ENCODE data around the gene COX17. TPM values are rescaled to one million over a fixed set of nuclear protein-coding genes. Genes with fewer than 3 reads are reported as not detected.

Gene COX17
- total RNA-seq, 5 donors from 2014 or later (not counting 1 experiment from before 2014, with no cell fraction given) = 20.5 to 33.1 (median 30.6) TPM

- H3K27ac Mint-ChIP-seq = no peak overlapping the region
- no peaks in the 10 kb centered on the region for H3K27me3 Mint-ChIP-seq
- H3K4me3 Mint-ChIP-seq = no peak overlapping the region
- H3K4me1 Mint-ChIP-seq = peaks cover 0 to 18% (median 5%) of the 10 kb centered on the region in 3 donors
- no peak for ATAC-seq (replicated peaks in 1 of 4)
- H3K9me3 Mint-ChIP-seq = no peaks in the 10 kb centered on the region
- Histone ChIP-seq H3K9me3 (no peaks in the 10 kb centered on the region), H3K4me1 (ENCODE audit: control insufficient read depth in 1 of 2, extremely low read depth in 1 of 2, insufficient read depth in 2 of 2, low read length in 2 of 2) (peaks cover 0 to 4% of the 10 kb centered on the region in 2 experiments), H3K27ac (ENCODE audit: low read length) (no peak overlapping the region), H3K4me3 (ENCODE audit: control insufficient read depth in 1 of 2, extremely low read depth in 1 of 2, low read length in 1 of 2) (no peak overlapping the region), H3K27me3 (replicated peaks in 1 of 2; ENCODE audit: control insufficient read depth in 2 of 2, extremely low read depth in 1 of 2, insufficient read depth in 2 of 2, low read length in 1 of 2) (no peaks in the 10 kb centered on the region), H3K36me3 (ENCODE audit: control insufficient read depth in 2 of 2, extremely low read depth in 1 of 2, insufficient read depth in 1 of 2, low read length in 1 of 2) (peaks cover 0 to 3% of the 10 kb centered on the region in 2 donors)
- ChIA-PET POLR2A (interaction anchor here in 1 of 2 donors (0.7 kb wide), 1 partner anchor 331 kb away, joined by 18 read pairs; no protein-coding TSS in a partner anchor), CTCF (no interaction called here)
- no CpG with 5 or more reads among the region's 2 CpGs for whole genome bisulfite sequencing (ENCODE audit: insufficient coverage)
- DNase-seq = no peak
- peaks cover 47% of the 10 kb centered on the region for H3K36me3 Mint-ChIP-seq
These were observed 35.8 kb downstream of the COX17 start for GRCh38 chr3:119641416-119641815.

GRCh38 chr3:119639494-119640350 lies 37.5 kb downstream of the COX17 start:
- WGBS (ENCODE audit: insufficient coverage) = no CpG with 5 or more reads among the region's 2 CpGs
- peaks cover 0 to 18% (median 5%) of the 10 kb centered on the region in 3 donors for H3K4me1 Mint-ChIP-seq
- Histone ChIP-seq H3K4me3 (ENCODE audit: control insufficient read depth in 1 of 2, extremely low read depth in 1 of 2, low read length in 1 of 2) (no peak overlapping the region), H3K27ac (ENCODE audit: low read length) (no peak overlapping the region), H3K27me3 (replicated peaks in 1 of 2; ENCODE audit: control insufficient read depth in 2 of 2, extremely low read depth in 1 of 2, insufficient read depth in 2 of 2, low read length in 1 of 2) (no peaks in the 10 kb centered on the region), H3K4me1 (ENCODE audit: control insufficient read depth in 1 of 2, extremely low read depth in 1 of 2, insufficient read depth in 2 of 2, low read length in 2 of 2) (peaks cover 0 to 4% of the 10 kb centered on the region in 2 experiments), H3K9me3 (no peaks in the 10 kb centered on the region), H3K36me3 (ENCODE audit: control insufficient read depth in 2 of 2, extremely low read depth in 1 of 2, insufficient read depth in 1 of 2, low read length in 1 of 2) (peaks cover 0 to 3% of the 10 kb centered on the region in 2 donors)
- ATAC-seq (replicated peaks in 1 of 4) = no peak
- H3K36me3 Mint-ChIP-seq = peaks cover 38% of the 10 kb centered on the region
- H3K4me3 Mint-ChIP-seq = no peak overlapping the region
- CTCF ChIA-PET = no interaction called here
- H3K9me3 Mint-ChIP-seq = no peaks in the 10 kb centered on the region
- POLR2A ChIA-PET = no interaction called here
- H3K27ac Mint-ChIP-seq = no peak overlapping the region
- DNase-seq = no peak
- no peaks in the 10 kb centered on the region for H3K27me3 Mint-ChIP-seq

DNA sequence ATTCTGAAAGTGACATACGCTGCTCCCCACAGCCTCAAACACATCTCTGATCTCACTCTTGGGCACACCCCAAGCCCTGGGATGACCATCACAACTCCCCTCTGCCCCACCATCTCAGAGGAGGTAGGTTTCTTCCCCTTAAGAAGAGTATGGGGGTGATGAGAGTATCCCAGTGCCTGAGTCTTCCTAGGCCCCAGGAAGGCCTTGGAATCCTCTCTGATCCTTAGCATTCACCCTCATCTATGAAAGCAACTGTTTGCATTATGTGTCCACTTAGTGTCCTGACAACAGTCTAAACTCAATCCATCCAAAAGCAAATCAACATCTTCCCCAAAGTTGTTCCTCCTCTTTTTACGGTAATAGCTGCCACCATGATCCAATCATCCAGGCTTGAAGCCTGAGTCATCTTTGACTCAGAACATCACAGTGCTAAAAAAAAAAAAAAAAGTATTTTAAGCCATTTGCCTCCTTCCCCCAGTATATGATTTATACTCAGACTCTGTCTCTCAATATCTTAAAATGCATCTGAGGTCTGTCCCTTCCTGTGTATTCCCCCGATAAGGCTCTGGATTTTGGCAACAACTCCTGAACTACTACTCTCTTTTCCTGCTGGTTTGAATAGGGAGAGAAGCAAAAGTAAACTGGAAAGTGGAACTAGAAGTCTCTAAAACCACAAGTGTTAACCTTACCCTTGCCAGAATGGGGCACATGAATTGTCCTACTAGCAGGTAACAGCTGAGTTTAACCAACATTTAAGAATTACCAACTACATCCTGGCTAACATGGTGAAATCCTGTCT lies 39.3 kb downstream of the COX17 start:
- ChIA-PET CTCF (interaction anchor here in 1 of 2 donors (0.7 kb wide), 1 partner anchor 45 kb away, joined by 7 read pairs; no protein-coding TSS in a partner anchor), POLR2A (no interaction called here)
- Histone ChIP-seq H3K4me3 (ENCODE audit: control insufficient read depth in 1 of 2, extremely low read depth in 1 of 2, low read length in 1 of 2) (no peak overlapping the region), H3K36me3 (ENCODE audit: control insufficient read depth in 2 of 2, extremely low read depth in 1 of 2, insufficient read depth in 1 of 2, low read length in 1 of 2) (peaks cover 0 to 3% of the 10 kb centered on the region in 2 donors), H3K27me3 (replicated peaks in 1 of 2; ENCODE audit: control insufficient read depth in 2 of 2, extremely low read depth in 1 of 2, insufficient read depth in 2 of 2, low read length in 1 of 2) (no peaks in the 10 kb centered on the region), H3K27ac (ENCODE audit: low read length) (no peak overlapping the region), H3K9me3 (no peaks in the 10 kb centered on the region), H3K4me1 (ENCODE audit: control insufficient read depth in 1 of 2, extremely low read depth in 1 of 2, insufficient read depth in 2 of 2, low read length in 2 of 2) (peaks cover 0 to 4% of the 10 kb centered on the region in 2 experiments)
- Mint-ChIP-seq H3K27ac (peak overlapping the region in 1 of 2 donors; percentile 21), H3K4me1 (peaks cover 0 to 18% (median 5%) of the 10 kb centered on the region in 3 donors), H3K9me3 (no peaks in the 10 kb centered on the region), H3K27me3 (no peaks in the 10 kb centered on the region), H3K36me3 (peaks cover 27% of the 10 kb centered on the region), H3K4me3 (no peak overlapping the region)
- DNase-seq = no peak
- ATAC-seq (replicated peaks in 1 of 4) = peak in 1 of 4 experiments; percentile 18
- 83% methylated on average over 1 of the region's 3 CpGs for WGBS (ENCODE audit: insufficient coverage)

DNA sequence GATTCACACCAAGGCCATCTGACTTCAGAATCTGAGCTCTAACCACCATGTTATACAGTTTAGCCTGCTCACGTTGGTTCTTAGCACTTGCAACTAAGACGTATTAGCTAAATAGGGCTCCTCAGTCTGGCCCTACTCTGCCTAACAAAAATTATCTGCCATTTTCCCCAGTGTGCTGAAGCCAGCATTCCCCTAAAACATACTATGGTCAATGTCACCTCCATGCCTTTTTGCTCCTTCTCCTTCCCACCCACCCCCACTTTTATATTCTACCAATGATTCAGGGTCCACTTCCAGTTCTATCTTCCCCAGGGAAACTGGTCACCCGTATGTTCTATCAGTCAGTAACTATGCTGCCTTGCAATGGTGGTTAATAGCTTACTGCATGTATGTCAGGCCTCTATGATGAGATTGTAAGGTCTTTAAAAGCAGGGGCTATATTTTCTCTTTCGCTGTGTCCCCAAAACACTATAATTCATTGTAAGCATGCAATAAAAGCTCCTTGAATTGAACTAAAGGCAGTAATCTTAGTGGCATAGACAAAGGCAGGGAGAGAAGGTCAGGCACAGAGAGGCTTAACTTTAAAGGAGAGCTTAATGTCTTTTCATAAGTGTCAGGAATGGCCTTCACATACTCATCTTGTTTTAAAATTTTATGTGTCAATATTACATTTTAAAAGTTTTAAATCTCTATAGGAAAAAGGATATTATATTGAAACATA lies 40.2 kb downstream of the COX17 start:
- peaks cover 0 to 4% of the 10 kb centered on the region in 2 experiments for H3K4me1 ChIP-seq (ENCODE audit: control insufficient read depth in 1 of 2, extremely low read depth in 1 of 2, insufficient read depth in 2 of 2, low read length in 2 of 2)
- H3K36me3 ChIP-seq (ENCODE audit: control insufficient read depth in 2 of 2, extremely low read depth in 1 of 2, insufficient read depth in 1 of 2, low read length in 1 of 2) = peaks cover 0 to 3% of the 10 kb centered on the region in 2 donors
- ChIA-PET CTCF (no interaction called here), POLR2A (no interaction called here)
- no peaks in the 10 kb centered on the region for H3K9me3 Mint-ChIP-seq
- WGBS (ENCODE audit: insufficient coverage) = 97% methylated on average over 2 of the region's 4 CpGs
- H3K9me3 ChIP-seq = no peaks in the 10 kb centered on the region
- H3K27ac Mint-ChIP-seq = no peak overlapping the region
- DNase-seq (no peak), ATAC-seq (replicated peaks in 1 of 4) (no peak)
- peaks cover 0 to 18% (median 5%) of the 10 kb centered on the region in 3 donors for H3K4me1 Mint-ChIP-seq
- no peaks in the 10 kb centered on the region for H3K27me3 ChIP-seq (replicated peaks in 1 of 2; ENCODE audit: control insufficient read depth in 2 of 2, extremely low read depth in 1 of 2, insufficient read depth in 2 of 2, low read length in 1 of 2)
- no peak overlapping the region for H3K4me3 Mint-ChIP-seq
- H3K27me3 Mint-ChIP-seq = no peaks in the 10 kb centered on the region
- peaks cover 21% of the 10 kb centered on the region for H3K36me3 Mint-ChIP-seq
- no peak overlapping the region for H3K4me3 ChIP-seq (ENCODE audit: control insufficient read depth in 1 of 2, extremely low read depth in 1 of 2, low read length in 1 of 2)
- H3K27ac ChIP-seq (ENCODE audit: low read length) = no peak overlapping the region

- H3K9me3 Mint-ChIP-seq = no peaks in the 10 kb centered on the region
- peaks cover 16% of the 10 kb centered on the region for H3K36me3 Mint-ChIP-seq
- no peaks in the 10 kb centered on the region for H3K9me3 ChIP-seq
- no peak overlapping the region for H3K4me3 Mint-ChIP-seq
- H3K27ac ChIP-seq (ENCODE audit: low read length) = no peak overlapping the region
- H3K4me1 ChIP-seq (ENCODE audit: control insufficient read depth in 1 of 2, extremely low read depth in 1 of 2, insufficient read depth in 2 of 2, low read length in 2 of 2) = peaks cover 0 to 4% of the 10 kb centered on the region in 2 experiments
- H3K36me3 ChIP-seq (ENCODE audit: control insufficient read depth in 2 of 2, extremely low read depth in 1 of 2, insufficient read depth in 1 of 2, low read length in 1 of 2) = peaks cover 0 to 1% of the 10 kb centered on the region in 2 donors
- H3K27ac Mint-ChIP-seq = no peak overlapping the region
- WGBS (ENCODE audit: insufficient coverage) = 100% methylated on average over 1 of the region's 1 CpG
- ATAC-seq (replicated peaks in 1 of 4) (no peak), DNase-seq (no peak)
- H3K4me1 Mint-ChIP-seq = peaks cover 0 to 18% (median 5%) of the 10 kb centered on the region in 3 donors
- ChIA-PET CTCF (no interaction called here), POLR2A (no interaction called here)
- no peak overlapping the region for H3K4me3 ChIP-seq (ENCODE audit: control insufficient read depth in 1 of 2, extremely low read depth in 1 of 2, low read length in 1 of 2)
- no peaks in the 10 kb centered on the region for H3K27me3 Mint-ChIP-seq
- H3K27me3 ChIP-seq (replicated peaks in 1 of 2; ENCODE audit: control insufficient read depth in 2 of 2, extremely low read depth in 1 of 2, insufficient read depth in 2 of 2, low read length in 1 of 2) = no peaks in the 10 kb centered on the region
These were observed 41.0 kb downstream of the COX17 start for GRCh38 chr3:119636249-119636648.

DNA sequence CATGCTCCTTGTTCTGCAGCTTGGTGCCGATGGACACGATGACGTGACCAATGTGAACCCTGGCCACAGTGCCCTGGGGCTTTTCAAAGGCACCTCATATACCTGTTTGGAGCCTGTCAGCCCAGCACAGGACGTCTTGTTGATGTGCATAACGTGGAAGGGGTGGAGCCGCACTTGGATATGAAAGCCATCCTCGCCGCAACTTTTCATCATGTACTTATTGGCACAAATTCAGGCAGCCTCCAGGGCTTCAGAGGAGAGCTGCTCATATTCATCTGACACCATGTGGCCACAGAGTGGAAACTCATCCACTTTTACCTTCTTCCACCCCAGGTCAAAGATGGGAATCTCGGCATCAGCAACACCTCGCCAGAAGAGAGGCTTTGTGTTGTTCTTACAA lies 41.5 kb downstream of the COX17 start:
- Histone ChIP-seq H3K27me3 (replicated peaks in 1 of 2; ENCODE audit: control insufficient read depth in 2 of 2, extremely low read depth in 1 of 2, insufficient read depth in 2 of 2, low read length in 1 of 2) (no peaks in the 10 kb centered on the region), H3K36me3 (ENCODE audit: control insufficient read depth in 2 of 2, extremely low read depth in 1 of 2, insufficient read depth in 1 of 2, low read length in 1 of 2) (no peaks in the 10 kb centered on the region), H3K27ac (ENCODE audit: low read length) (no peak overlapping the region), H3K4me3 (ENCODE audit: control insufficient read depth in 1 of 2, extremely low read depth in 1 of 2, low read length in 1 of 2) (no peak overlapping the region), H3K9me3 (no peaks in the 10 kb centered on the region), H3K4me1 (ENCODE audit: control insufficient read depth in 1 of 2, extremely low read depth in 1 of 2, insufficient read depth in 2 of 2, low read length in 2 of 2) (peaks cover 0 to 4% of the 10 kb centered on the region in 2 experiments)
- no peak for DNase-seq
- ChIA-PET CTCF (no interaction called here), POLR2A (no interaction called here)
- no peak for ATAC-seq (replicated peaks in 1 of 4)
- Mint-ChIP-seq H3K9me3 (no peaks in the 10 kb centered on the region), H3K36me3 (peaks cover 14% of the 10 kb centered on the region), H3K4me3 (no peak overlapping the region), H3K27ac (no peak overlapping the region), H3K27me3 (no peaks in the 10 kb centered on the region), H3K4me1 (peaks cover 0 to 18% (median 5%) of the 10 kb centered on the region in 3 donors)
- WGBS (ENCODE audit: insufficient coverage) = 95% methylated on average over 8 of the region's 10 CpGs

Data from T-cell (primary cell).